GM18951 (cell line): ENCODE data around the gene KRTAP20-3.

Experiments used
- POLR2A ChIP-seq: IDR thresholded peaks from 4 replicates; pipeline ENCODE4 v1.6.1; 2011; ENCODE audit warnings: mild to moderate bottlenecking; ENCODE audit not compliant: insufficient read length, insufficient read depth; ENCODE audit errors: extremely low read depth
- in situ Hi-C: fragments of 300-500 bp; cut with MboI; formaldehyde crosslinking; loops from one replicate; pipeline ENCODE4 v1.12.0; 2022; ENCODE audit warnings: low sequenced_read_pairs, mixed read lengths, inconsistent platforms; ENCODE audit not compliant: unreplicated experiment

The KRTAP20-3 gene

DNA sequence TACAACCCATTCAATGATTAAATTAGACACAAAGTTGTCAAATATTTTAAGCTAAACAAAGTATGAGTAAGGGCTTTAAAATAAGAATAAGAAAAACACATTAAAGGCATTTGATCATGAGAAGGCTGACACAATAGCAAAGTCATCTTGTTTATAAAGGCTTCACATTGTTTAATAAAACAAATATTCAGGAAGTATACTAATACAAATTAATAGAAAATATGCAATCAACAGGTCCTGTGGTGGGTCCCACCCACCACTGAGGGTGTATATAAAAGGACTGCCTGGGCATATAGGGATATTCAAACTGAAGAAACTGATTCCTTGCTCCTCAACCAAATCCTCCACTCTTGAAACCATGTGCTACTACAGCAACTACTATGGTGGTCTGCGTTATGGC is 7.8 kb upstream of the KRTAP20-3 start, which contains the start of gene KRTAP20-2:
Gene KRTAP20-2 (plus strand): TSS at position 301 of the 400 bp plus-strand sequence. CDS start 58 bp downstream, at position 359.
- in situ Hi-C loops = no loop called here
- TF ChIP-seq POLR2A = no peak

DNA sequence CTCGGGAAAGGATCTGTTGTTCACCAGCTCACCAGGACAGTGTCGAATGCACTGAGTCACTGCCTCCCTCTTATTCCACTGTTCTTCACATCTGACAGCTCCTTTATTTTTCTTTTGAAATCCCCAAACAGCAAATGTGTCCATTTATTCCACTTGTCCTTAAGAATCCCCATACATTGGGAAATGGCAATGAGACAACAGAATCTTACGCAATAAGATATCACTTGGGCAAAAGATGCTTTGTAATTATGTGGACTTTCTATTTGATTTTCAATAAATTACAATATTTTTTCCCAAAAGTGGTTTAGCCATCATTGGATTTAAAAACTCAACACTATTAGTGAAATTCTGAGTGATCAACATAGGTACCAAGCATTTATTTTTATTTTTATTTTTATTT is 4.0 kb upstream of the KRTAP20-3 start:
- in situ Hi-C loops = no loop called here
- no peak for TF ChIP-seq POLR2A

GRCh38 chr21:30646904-30647414 is 4.3 kb downstream of the KRTAP20-3 start:
- TF ChIP-seq POLR2A = no peak
- in situ Hi-C loops = no loop called here

- no peak for TF ChIP-seq POLR2A
Observed at GRCh38 chr21:30652891-30653290, 10.2 kb downstream of the KRTAP20-3 start.

DNA sequence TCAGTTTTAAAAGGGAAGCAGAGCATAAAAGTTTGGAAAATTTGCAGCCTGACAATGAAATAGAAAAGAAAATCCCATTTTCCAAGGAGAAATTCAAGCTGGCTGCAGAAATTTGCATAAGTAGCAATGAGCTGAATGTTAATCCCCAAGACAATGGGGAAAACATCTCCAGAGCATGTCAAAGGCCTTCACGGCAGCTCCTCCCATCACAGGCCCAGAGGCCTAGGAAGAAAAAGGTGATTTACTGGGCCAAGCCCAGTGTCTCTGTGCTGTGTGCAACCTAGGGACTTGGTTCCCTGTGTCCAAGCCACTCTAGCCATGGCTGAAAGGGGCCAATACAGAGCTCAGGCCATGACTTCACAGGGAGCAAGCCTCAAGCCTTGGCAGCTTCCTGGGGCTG is 26.1 kb downstream of the KRTAP20-3 start:
- in situ Hi-C loops = no loop called here
- TF ChIP-seq POLR2A = no peak

More at GRCh38 chr21:30652891-30653290, 10.2 kb downstream of the KRTAP20-3 start:
- in situ Hi-C loops = no loop called here

- in situ Hi-C loops = no loop called here
- TF ChIP-seq POLR2A = no peak
Observed at GRCh38 chr21:30672985-30673650, 30.5 kb downstream of the KRTAP20-3 start.

DNA sequence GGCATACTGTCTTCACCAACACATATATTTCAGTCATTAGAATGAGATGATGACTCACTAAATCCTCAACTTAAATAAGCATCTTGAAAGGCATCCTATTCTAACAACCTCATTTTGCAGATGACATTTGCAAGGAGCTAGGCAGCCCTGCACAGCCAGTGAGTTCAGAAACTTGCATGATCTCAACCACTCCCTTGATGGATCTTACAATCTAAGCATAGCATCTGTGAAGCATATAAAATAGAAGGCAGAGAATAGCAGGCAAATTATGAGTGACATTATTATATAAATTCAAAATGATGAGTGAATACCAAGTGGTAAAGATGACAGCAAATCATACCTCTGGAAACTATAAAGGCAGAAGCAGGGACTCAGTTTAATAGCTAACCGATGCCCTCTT is 31.6 kb downstream of the KRTAP20-3 start:
- in situ Hi-C loops = no loop called here
- no peak for TF ChIP-seq POLR2A

- in situ Hi-C loops = no loop called here
- no peak for TF ChIP-seq POLR2A
Observed at GRCh38 chr21:30676737-30677136, 34.1 kb downstream of the KRTAP20-3 start.

DNA sequence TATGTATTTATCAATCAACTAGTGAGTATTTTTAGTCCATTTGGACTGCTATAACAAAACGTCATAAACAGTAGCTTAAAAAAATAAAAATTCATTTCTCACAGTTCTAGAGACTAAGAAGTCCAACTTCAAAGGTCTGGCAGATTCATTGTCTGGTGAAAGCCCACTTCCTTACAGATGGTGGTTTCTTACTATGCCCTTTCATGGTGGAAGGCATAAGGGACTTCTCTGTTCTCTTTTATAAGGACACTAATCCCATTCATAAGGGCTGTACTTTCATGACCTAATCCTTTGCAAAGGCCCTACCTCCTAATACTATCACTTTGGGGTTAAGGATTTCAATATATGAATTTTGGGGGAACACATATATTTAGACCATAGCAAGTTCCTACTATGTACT is 37.9 kb downstream of the KRTAP20-3 start:
- in situ Hi-C loops = no loop called here
- no peak for TF ChIP-seq POLR2A

GRCh38 chr21:30684506-30684905 is 41.8 kb downstream of the KRTAP20-3 start:
- in situ Hi-C loops = no loop called here
- no peak for TF ChIP-seq POLR2A

GRCh38 chr21:30689822-30690221 is 47.2 kb downstream of the KRTAP20-3 start:
- in situ Hi-C loops = no loop called here
- TF ChIP-seq POLR2A = no peak
